HG03064 (cell line): Measurements from ENCODE around the gene KCNMB2.
A peak's percentile ranks its signal among the peaks of the same experiment; 100 is the strongest.

ENCODE experiments used
- ATAC-seq: cut with Tn5 transposase; IDR thresholded peaks from one replicate; pipeline ENCODE4 v1.9.1; 2021; ENCODE audit warnings: low read depth; ENCODE audit not compliant: unreplicated experiment

The KCNMB2 gene

DNA sequence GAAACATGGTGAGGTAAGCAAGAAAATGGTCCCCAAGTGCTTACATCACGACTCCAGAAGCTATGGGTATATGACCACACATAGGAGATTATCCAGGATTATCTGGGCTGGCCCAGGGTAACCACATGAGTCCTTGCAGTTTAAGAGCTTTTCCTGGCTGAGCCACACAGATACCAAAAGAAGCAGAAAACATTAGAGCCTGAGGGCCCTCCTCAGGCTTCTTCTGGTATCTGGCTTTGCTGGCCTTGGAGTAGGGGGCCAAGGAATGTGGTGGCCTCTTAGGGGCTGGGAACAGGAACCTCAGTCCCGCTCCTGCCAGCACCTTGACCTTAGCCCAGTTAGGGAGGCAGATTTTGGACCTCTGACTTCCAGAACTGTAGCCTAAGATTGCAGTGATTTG lies 259.1 kb downstream of the KCNMB2 start:
- no peak for ATAC-seq

DNA sequence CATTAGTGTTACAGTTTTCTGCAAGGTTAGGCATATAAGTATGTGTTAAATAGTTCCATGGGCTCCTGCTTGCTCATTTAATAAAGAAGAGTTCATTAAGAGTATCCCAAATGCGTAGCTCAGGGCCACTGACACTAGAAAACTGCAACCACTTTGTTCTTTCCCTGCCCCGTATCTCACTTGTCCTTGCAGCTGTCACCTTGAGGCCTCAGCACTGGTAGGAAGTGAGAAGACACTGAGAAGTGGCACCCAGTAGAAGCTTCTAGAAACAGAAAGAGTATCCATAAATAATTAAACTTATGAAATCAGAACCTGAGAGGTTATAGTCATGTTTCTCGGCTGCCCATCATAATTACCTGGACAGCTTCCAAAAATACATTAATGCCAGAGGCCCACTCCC lies 266.0 kb downstream of the KCNMB2 start:
- no peak for ATAC-seq

- ATAC-seq = no peak
These were observed 266.9 kb downstream of the KCNMB2 start for GRCh38 chr3:178802993-178803693.

- no peak for ATAC-seq
These were observed 268.4 kb downstream of the KCNMB2 start for GRCh38 chr3:178804606-178805005.

DNA sequence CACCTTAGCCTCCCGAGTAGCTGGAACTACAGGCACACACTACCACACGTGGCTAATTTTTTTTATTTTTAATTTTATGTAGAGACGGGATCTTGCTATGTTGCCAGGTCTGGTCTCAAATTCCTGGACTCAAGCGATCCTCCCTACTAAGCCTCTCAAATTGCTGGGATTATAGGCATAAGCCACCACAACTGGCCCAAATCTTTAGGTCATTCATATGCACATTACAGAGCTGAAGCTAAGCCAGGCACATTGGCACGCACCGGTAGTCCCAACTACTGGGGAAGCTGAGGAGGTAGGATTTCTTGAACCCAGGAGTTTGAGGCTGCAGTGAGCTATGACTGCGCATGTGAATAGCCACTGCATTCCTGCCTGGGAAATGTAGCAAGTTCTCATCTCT lies 269.5 kb downstream of the KCNMB2 start:
- ATAC-seq = no peak

GRCh38 chr3:178806651-178807050 lies 270.4 kb downstream of the KCNMB2 start:
- no peak for ATAC-seq

- ATAC-seq = no peak
These were observed 271.5 kb downstream of the KCNMB2 start for GRCh38 chr3:178807694-178808093.

DNA sequence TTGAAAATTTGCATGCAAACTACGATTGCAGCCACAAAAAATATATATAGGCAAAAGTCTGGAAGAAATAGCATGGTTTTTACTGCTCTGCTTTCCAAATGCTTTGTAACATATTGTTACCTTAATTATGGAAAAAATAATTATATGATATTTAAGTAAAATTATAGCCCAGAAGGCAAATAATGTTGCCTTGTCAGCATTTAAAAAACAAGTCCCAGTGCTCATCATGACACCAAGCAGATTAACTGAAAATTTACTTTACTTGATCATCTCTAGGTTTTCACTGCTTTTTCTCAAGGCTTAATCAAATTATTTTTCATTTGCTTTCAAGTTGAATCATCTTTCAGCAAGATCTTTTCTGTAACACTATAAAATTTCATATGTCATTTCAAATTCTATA lies 272.5 kb downstream of the KCNMB2 start:
- no peak for ATAC-seq

DNA sequence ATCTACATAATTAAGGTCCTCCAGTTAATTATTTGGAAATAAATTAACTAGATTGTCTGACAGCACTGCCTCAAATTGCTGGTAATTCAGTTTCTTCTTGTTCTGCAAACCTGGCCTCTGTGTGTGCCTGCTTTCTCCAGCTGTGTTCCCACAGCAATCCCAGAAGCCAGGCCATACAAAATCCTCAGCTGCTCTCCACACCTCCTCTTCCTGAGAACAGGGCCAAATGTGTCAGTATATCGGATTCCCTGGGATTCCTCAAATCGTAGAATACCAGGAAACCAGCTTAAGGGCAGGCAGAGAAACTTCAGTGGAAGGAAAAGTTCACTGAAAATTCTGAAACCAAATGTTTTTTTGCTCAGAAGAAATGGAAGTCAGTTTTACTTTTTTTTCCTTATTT lies 273.9 kb downstream of the KCNMB2 start:
- no peak for ATAC-seq

GRCh38 chr3:178822722-178823121 lies 286.5 kb downstream of the KCNMB2 start:
- ATAC-seq = no peak

DNA sequence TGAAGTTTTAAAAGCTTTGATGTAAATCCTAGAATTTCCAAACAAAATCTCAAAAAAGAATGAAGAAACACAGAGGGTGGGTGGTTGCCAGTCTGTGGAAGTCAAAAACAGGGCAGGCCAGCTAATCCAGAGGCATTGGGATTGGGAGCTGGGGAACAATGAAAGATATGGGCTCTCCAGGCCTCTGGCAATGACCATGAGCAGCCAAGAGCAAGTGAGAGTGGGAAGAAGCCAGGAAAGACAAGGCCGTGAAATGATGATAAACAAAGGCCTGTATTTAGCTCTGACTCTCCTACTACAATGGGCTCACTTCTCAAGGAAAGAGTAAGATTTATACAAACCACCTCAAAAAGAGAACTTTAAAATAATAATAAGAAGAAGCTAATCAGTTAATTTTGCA lies 286.9 kb downstream of the KCNMB2 start:
- ATAC-seq = no peak

GRCh38 chr3:178823591-178824246 lies 287.5 kb downstream of the KCNMB2 start:
- ATAC-seq = no peak

DNA sequence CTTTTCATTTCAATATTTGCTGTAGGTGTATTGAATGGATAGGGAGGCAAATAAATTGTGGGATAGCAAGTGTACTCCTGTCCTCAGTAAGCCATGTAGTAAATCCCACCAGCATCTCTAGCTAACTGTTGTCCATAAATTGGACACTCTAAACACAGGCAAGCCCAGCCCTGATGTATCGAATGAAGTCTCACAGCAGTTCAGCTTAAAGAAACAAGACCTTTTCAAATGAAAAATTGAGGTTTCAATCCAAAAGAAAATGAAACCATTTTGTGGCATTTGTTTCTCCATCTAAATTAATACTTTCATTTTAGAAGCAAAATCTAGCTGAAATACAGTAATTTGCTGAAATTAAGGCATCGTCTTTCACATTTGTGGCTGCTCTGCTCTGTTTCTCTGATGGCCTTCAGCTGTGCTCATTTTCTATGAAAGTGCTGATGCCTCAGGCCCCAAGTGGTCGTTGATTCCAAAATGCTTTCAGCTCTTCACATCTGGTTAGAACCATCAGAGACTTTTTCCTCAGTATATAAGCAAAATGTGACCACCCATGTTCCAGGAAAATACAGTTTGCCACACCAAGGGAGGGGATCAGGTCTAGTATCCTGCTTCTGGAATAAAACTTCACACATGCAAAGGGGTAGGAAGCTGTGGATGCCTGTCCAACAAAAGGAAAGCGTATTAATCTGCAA lies 290.3 kb downstream of the KCNMB2 start:
- peak; percentile 74 for ATAC-seq

DNA sequence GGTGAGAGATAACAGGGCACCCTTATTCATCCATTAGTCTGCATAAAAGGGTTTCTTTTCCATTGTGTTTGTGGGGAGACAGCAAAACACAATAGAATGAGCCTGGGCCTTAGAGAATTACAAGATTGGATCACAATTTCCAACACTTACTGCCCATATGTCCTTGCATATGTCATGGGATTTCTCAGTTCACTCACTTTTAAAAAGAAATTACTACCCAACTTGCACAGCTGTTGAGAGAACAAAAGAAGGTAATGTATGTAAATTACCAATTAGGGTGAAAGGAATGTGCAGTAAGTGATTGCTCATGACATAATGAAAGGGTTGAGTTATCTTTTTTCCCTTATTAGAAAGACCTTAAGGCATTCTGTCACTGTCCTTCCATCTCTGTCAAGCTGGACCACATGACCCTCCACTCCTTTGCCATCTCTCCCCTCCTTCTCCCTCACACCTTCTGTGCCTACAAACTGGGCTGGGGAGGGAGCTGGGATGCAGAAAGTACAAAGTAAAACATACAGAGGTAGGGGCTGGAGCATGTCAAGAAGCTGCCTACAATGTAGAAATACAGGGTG lies 291.1 kb downstream of the KCNMB2 start:
- ATAC-seq = no peak

DNA sequence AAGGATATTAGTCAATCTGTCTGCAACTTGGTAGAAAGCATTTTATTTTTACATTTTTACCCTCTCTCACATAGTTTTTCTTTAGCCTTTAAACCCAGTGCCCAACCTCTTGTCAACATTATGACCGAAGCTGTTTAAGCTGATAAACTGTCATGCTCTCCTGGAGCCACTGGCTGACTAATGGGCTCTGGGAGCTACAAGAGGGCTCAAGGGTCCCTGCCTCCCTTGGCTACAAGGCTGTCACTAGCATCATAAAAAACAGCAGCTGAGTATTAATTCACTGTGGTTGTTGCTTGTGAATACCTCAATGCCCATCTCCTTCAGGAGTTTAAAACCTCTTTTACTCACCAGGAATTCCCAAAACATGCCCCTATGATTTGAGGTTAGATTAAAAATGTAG lies 297.5 kb downstream of the KCNMB2 start:
- ATAC-seq = no peak

- no peak for ATAC-seq
These were observed 298.8 kb downstream of the KCNMB2 start for GRCh38 chr3:178835033-178835432.

GRCh38 chr3:178837512-178837911 lies 301.3 kb downstream of the KCNMB2 start:
- ATAC-seq = no peak

GRCh38 chr3:178840586-178840985 lies 304.4 kb downstream of the KCNMB2 start:
- no peak for ATAC-seq

DNA sequence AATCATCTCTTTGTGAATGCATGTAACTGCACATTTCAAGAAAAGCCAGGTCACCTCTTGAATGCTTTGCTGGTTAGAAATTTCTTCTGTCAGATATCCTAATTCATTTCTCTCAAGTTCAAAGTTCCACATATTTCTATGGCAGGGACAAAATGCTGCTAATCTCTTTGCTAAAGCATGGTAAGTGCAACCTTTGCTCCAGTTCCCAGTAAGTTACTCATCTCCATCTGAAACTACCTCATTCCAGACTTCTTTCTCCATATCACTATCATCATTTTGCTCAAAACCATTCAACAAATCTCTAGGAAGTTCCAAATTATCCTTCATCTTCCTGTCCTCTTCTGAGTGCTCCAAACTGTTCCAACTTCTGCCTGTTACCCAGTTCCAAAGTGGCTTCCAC lies 304.8 kb downstream of the KCNMB2 start:
- ATAC-seq = no peak

DNA sequence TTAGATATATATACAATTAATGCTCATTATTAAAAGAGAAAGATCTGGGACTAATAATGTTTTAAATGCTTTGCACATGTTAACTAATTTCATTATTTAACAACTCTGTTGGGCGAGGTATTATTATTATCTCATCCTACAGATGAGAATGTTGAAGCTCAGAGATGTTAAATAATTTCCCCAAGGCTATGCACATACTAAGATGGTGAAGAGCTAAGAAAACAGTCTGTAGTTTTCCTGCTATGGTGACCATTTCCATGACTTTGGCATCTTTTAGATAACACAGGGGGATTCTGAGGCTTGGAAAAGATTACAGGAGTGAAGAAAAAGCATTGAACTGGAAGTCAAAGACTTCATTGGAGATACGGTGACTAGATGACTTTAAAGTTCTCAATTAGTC lies 308.7 kb downstream of the KCNMB2 start:
- ATAC-seq = no peak

DNA sequence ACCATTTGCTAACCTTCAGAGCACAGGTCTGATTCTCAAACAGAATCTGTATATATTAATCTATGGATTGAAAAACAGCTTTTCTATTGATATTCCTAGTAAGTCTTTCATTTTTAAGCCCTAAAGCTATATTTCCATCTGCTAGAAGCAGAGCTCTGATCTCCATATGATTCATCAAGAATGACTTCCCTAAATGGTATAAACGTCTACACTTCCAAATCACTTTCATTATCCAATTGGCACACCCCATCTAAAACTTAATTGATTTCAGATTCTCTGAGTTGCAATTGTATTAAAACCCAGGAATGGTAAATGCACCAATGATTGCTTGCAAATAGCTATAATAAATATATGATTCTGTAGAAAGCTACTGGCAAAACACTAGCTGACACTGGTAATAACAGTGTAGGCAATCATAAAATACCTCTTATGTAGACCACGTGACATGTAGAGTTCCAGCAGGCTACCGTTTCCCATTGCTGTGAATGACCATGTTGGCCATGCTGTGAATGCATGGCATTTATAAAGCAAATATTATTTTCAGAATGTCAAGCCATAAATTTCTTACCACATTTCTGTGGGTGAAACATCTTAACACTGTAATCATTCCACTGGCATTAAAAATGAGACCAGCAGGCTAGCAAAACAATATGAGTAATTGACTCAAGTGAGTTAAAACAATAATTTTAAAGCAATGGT lies 309.3 kb downstream of the KCNMB2 start:
- ATAC-seq = no peak
